H1 (cell line): ENCODE data around the gene CELF4. TPM values are rescaled to one million over a fixed set of nuclear protein-coding genes. Genes with fewer than 3 reads are reported as not detected.

Source experiments
- SIRT6 ChIP-seq: IDR thresholded peaks from one replicate; pipeline ENCODE4 v1.7.1; 2012; ENCODE audit warnings: low read length, inconsistent platforms
- polyA plus RNA-seq, 7 experiments: library from polyadenylated mRNA; depleted of rRNA in 3 of 7; stranded (reverse) in 5 of 7; unstranded in 2 of 7; fragments of >200 nt in 5 of 7; fragments of 200-250 nt in 2 of 7; gene quantifications; 1 replicate in 5 of 7; 2 replicates in 1 of 7; 4 replicates in 1 of 7; pipeline versions ENCODE4 v1.2.1 to v1.2.3, GENCODE V29; 2011 to 2013; ENCODE audit warnings: missing spikeins in 2 of 7, mixed read lengths in 2 of 7
- total RNA-seq: library from RNA; stranded (reverse); fragmentation: NEBNext Ultra II Directional; extraction: Animal tissue kit (Norgen Biotek cat#: 25700); gene quantifications from 2 replicates; pipeline ENCODE4 v1.2.1, GENCODE V29; 2021

The CELF4 gene
- total and polyA plus RNA-seq, 2 of the 8 experiments (the other 6 are each of a cell fraction or from before 2014, with no cell fraction given): 1.6 to 3.4 TPM

DNA sequence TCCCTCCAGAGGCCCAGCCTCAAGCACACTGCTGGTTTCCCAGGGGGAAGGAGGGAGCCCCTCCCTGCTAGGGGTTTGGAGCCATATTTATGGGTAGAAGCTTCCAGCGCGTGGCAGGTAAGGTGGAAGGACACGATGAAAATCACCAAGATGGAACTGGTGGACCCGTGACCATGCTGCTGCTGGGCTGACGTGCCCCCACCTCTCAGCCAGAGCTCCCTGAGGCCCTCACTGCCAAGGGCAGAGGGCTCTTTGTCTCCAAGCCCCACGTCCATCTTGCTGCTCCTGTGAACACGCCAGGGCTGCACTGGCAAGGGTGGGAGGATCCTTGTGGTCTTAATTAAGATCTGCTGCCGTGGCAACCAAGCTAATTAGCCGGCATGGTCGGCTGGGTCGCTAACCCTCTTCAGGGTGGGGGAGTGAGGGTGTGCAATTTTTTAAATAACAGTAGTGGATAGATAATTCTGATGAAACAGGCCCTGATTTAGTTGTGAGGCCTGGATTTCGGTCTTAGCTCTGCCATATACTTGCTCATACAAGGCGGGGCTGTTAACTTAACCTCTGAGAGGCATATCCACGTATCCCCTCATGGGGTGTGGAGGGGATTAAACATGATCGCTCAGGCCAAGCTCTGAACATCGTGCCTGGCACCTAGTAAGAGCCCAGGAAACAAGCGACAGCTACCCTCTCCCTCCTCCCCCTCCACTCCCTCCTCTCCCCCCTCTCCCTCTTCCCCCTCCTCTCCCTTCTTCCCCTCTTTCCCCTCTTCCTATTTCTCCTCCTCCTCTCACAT lies 232.8 kb downstream of the CELF4 start (continued):
- no peak for TF ChIP-seq SIRT6
